ENCODE measurements around the gene SCYGR7. TPM values are rescaled to one million over a fixed set of nuclear protein-coding genes. Genes with fewer than 3 reads are reported as not detected.

SCYGR7 gene
- total RNA-seq, 1 donor from 2014 or later = not detected

- Mint-ChIP-seq H3K27ac (ENCODE audit: unreplicated experiment) (no peak overlapping the region), H3K4me1 (no peaks in the 10 kb centered on the region), H3K27me3 (ENCODE audit: low read depth) (no peaks in the 10 kb centered on the region), H3K9me3 (no peaks in the 10 kb centered on the region), H3K36me3 (ENCODE audit: low read depth) (no peaks in the 10 kb centered on the region), H3K4me3 (no peak overlapping the region)
- no peak for DNase-seq (ENCODE audit: low read depth, low spot score)
- TF ChIP-seq, protein P1, sequence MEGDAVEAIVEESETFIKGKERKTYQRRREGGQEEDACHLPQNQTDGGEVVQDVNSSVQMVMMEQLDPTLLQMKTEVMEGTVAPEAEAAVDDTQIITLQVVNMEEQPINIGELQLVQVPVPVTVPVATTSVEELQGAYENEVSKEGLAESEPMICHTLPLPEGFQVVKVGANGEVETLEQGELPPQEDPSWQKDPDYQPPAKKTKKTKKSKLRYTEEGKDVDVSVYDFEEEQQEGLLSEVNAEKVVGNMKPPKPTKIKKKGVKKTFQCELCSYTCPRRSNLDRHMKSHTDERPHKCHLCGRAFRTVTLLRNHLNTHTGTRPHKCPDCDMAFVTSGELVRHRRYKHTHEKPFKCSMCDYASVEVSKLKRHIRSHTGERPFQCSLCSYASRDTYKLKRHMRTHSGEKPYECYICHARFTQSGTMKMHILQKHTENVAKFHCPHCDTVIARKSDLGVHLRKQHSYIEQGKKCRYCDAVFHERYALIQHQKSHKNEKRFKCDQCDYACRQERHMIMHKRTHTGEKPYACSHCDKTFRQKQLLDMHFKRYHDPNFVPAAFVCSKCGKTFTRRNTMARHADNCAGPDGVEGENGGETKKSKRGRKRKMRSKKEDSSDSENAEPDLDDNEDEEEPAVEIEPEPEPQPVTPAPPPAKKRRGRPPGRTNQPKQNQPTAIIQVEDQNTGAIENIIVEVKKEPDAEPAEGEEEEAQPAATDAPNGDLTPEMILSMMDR (conservative IDR thresholded peaks at IDR 0.05) = no peak
Measured at GRCh38 chr2:227772932-227773331, 44.8 kb downstream of the SCYGR7 start.

DNA sequence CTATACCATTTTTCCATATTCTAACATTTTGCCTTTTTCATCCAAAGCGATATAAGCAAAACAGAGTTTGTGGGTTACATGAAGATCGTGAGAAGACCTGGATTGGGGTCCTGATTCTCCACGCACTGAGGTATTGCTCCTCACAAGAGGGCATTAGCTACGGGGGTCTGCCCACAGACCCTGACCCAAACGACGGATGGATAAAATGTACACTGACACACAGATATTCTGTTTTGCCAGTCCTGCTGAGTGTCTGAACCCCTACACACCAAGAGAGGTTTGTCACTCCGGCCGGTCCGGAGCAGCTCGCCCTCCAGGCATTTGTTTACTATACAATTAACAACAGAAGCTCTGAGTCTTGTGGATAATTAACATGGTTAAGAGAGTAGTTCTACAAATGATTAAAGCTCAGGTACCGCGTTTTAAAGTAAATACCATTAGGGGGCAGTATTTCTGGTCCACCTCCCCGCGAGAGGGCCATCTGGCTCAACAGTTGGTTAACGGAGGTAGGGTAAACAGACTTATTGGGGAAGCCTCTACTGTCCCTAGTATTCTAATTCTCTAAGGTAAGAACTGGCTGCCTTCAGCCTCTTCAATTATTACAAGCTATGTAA is 46.0 kb downstream of the SCYGR7 start:
- Mint-ChIP-seq H3K36me3 (ENCODE audit: low read depth) (no peaks in the 10 kb centered on the region), H3K4me3 (no peak overlapping the region), H3K4me1 (no peaks in the 10 kb centered on the region), H3K9me3 (no peaks in the 10 kb centered on the region), H3K27me3 (ENCODE audit: low read depth) (no peaks in the 10 kb centered on the region), H3K27ac (ENCODE audit: unreplicated experiment) (no peak overlapping the region)
- TF ChIP-seq, protein P1 (conservative IDR thresholded peaks at IDR 0.05) = peak; percentile 45
- no peak for DNase-seq (ENCODE audit: low read depth, low spot score)

GRCh38 chr2:227774895-227775842 is 47.0 kb downstream of the SCYGR7 start:
- TF ChIP-seq, protein P1 (conservative IDR thresholded peaks at IDR 0.05) = no peak
- Mint-ChIP-seq H3K27me3 (ENCODE audit: low read depth) (no peaks in the 10 kb centered on the region), H3K4me1 (no peaks in the 10 kb centered on the region), H3K9me3 (no peaks in the 10 kb centered on the region), H3K36me3 (ENCODE audit: low read depth) (no peaks in the 10 kb centered on the region), H3K27ac (ENCODE audit: unreplicated experiment) (no peak overlapping the region), H3K4me3 (no peak overlapping the region)
- DNase-seq (ENCODE audit: low read depth, low spot score) = no peak

Other genes starting within 250 kb of the SCYGR7 start
- gene SCYGR2, start 129.4 kb upstream of the SCYGR7 start, total RNA-seq = not detected in 2 replicates
- gene SCYGR3, start 113.5 kb upstream of the SCYGR7 start, total RNA-seq = not detected in 2 replicates
- not detected in 2 replicates for gene SCYGR4, start 110.8 kb upstream of the SCYGR7 start, total RNA-seq
- gene SCYGR5, start 61.5 kb upstream of the SCYGR7 start, total RNA-seq = not detected in 2 replicates
- 0.54 and 1.1 TPM in 2 replicates for gene SLC19A3, start 10.3 kb upstream of the SCYGR7 start, total RNA-seq
- not detected in 2 replicates for gene SCYGR6, start 3.6 kb upstream of the SCYGR7 start, total RNA-seq
- not detected in 2 replicates for gene SCYGR8, start 17.6 kb downstream of the SCYGR7 start, total RNA-seq
- not detected in 2 replicates for gene CCL20, start 85.5 kb downstream of the SCYGR7 start, total RNA-seq
- gene DAW1, start 143.3 kb downstream of the SCYGR7 start, total RNA-seq = not detected in 2 replicates

Data from neural crest cell (in vitro differentiated cells).